Stomach smooth muscle (tissue), 2 donors: ENCODE data around the gene ASCL5.

ENCODE experiments used
- H3K27ac ChIP-seq: one replicate; pipeline ENCODE4 v1.7.0; 2013; ENCODE audit warnings: mild to moderate bottlenecking, low read length, inconsistent platforms
- H3K27me3 ChIP-seq, 2 donors: one replicate each; pipeline ENCODE4 v1.7.0; 2013; ENCODE audit warnings: low read length in 2 of 2; ENCODE audit not compliant: insufficient read depth in 2 of 2, control insufficient read depth in 1 of 2
- H3K36me3 ChIP-seq, 2 donors: one replicate each; pipeline ENCODE4 v1.7.0; 2013; ENCODE audit warnings: low read length in 2 of 2; ENCODE audit not compliant: control insufficient read depth in 2 of 2, insufficient read depth in 2 of 2
- H3K4me1 ChIP-seq: one replicate; pipeline ENCODE4 v1.7.0; 2013; ENCODE audit warnings: low read length; ENCODE audit not compliant: control insufficient read depth, insufficient read depth
- H3K4me3 ChIP-seq, 2 donors: one replicate each; pipeline ENCODE4 v1.7.0; 2013; ENCODE audit warnings: low read length in 2 of 2
- H3K9ac ChIP-seq, 2 donors: one replicate each; pipeline ENCODE4 v1.7.0; 2013; ENCODE audit warnings: low read length in 2 of 2, mild to moderate bottlenecking in 1 of 2
- H3K9me3 ChIP-seq, 2 donors: one replicate each; pipeline ENCODE4 v1.7.0; 2013; ENCODE audit warnings: low read length in 2 of 2; ENCODE audit not compliant: control insufficient read depth in 2 of 2
- donor health status: healthy.
- donor health status: Pancreatic carcinoma.

The ASCL5 gene

GRCh38 chr1:201116091-201116490 is 10.9 kb downstream of the ASCL5 start:
- Histone ChIP-seq H3K9ac (no peak overlapping the region), H3K27ac (no peak overlapping the region), H3K4me3 (no peak overlapping the region), H3K36me3 (no peaks in the 10 kb centered on the region), H3K4me1 (peaks cover 8% of the 10 kb centered on the region), H3K27me3 (peaks cover 7 to 9% of the 10 kb centered on the region in 2 donors), H3K9me3 (no peaks in the 10 kb centered on the region)

GRCh38 chr1:201115390-201115937 is 11.5 kb downstream of the ASCL5 start:
- no peak overlapping the region for H3K9ac ChIP-seq
- no peaks in the 10 kb centered on the region for H3K9me3 ChIP-seq
- H3K27me3 ChIP-seq = peaks cover 7 to 9% of the 10 kb centered on the region in 2 donors
- peaks cover 8% of the 10 kb centered on the region for H3K4me1 ChIP-seq
- H3K4me3 ChIP-seq = no peak overlapping the region
- no peaks in the 10 kb centered on the region for H3K36me3 ChIP-seq
- no peak overlapping the region for H3K27ac ChIP-seq

DNA sequence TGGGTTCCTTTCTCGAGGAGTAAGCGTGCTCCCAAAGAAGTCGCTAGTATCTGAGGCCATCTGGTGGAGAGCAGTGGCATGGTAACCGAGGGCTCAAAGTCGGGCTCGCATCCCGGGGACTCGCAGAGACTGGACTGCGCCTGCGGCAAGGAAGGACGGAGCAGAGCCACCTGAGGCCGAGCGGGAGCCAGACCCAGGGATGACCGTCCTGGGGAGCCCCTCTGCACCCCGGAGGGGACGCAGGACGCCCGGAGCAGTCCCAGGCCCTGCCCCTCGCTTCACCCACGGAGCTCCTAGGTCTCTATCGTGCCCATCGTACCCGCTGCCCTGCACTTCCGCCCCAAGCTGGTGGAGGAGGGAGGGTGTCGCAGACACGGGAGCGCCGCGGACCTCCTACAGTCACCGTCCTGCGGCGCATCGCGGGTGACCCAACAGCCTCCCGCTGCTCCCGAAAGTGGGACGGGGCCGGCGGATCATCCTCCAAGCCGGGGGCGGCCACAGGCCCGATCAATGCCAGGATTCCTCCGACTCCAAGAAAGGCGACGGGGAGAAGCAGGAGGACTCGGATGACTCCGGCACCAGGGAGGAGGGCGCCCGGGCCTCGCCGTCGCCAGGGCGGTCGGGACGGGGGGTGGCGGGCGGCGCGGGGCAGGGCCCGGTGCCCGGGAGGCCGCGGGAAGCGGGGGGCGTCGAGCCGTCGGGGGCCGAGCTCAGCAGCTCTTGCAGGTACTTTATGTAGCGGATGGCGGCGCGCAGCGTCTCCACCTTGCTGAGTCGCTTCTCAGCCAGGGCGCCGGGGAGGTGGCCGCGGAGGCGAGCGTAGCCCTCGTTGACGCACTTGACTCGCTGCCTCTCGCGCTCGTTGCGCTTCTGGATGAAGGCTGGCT is 12.5 kb downstream of the ASCL5 start:
- peaks cover 8% of the 10 kb centered on the region for H3K4me1 ChIP-seq
- peak overlapping the region; percentile 59 to 68 for H3K9ac ChIP-seq
- peak overlapping the region; percentile 79 to 83 for H3K4me3 ChIP-seq
- no peaks in the 10 kb centered on the region for H3K9me3 ChIP-seq
- no peaks in the 10 kb centered on the region for H3K36me3 ChIP-seq
- no peak overlapping the region for H3K27ac ChIP-seq
- H3K27me3 ChIP-seq = peaks cover 0 to 3% of the 10 kb centered on the region in 2 donors

- peak overlapping the region in 1 of 2 donors; percentile 59 for H3K9ac ChIP-seq
These were observed 13.3 kb downstream of the ASCL5 start for GRCh38 chr1:201113451-201114244.

GRCh38 chr1:201112926-201113325 is 14.1 kb downstream of the ASCL5 start:
- H3K4me1 ChIP-seq = peaks cover 8% of the 10 kb centered on the region
- H3K27me3 ChIP-seq = peaks cover 0 to 3% of the 10 kb centered on the region in 2 donors
- H3K36me3 ChIP-seq = no peaks in the 10 kb centered on the region
- no peak overlapping the region for H3K4me3 ChIP-seq
- no peak overlapping the region for H3K9ac ChIP-seq
- no peaks in the 10 kb centered on the region for H3K9me3 ChIP-seq
- H3K27ac ChIP-seq = no peak overlapping the region

More at GRCh38 chr1:201113451-201114244, 13.3 kb downstream of the ASCL5 start:
- Histone ChIP-seq H3K27ac (no peak overlapping the region), H3K9me3 (no peaks in the 10 kb centered on the region), H3K4me3 (peak overlapping the region; percentile 79 to 83), H3K27me3 (peaks cover 0 to 3% of the 10 kb centered on the region in 2 donors), H3K4me1 (peaks cover 8% of the 10 kb centered on the region), H3K36me3 (no peaks in the 10 kb centered on the region)

DNA sequence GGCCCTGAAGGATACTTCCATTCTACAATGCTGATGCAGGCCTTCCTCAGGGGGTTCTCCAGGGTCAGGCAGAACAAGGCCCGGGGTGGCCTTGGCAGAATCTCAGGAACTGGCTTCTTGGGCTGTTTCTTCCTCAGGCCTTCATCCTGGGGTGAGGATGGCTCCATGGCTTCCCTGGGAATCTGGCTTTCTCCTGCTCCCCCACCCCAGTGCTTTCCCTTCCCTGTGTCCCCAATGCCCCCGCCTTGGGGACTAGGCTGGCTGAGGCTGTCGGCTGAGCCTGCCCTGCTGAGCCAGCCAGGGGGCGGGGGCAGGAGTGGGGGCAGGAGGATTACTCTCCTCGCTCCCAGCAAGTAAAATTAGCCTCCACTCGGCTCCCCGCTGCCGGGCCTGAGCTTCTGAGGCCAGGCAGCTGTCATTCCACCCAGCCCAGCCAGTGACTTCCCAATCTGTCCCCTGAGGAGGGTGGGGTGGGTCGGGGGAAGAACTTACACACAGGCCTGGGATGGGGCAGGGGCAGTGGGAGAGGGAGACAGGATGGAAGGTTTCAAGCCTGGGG is 14.7 kb downstream of the ASCL5 start, which contains the start of gene CACNA1S:
TSS of gene CACNA1S (minus strand) at position 254 of the 559 bp plus-strand sequence. CDS start at position 167, 87 bp downstream.
- H3K9me3 ChIP-seq = no peaks in the 10 kb centered on the region
- H3K9ac ChIP-seq = no peak within 1 kb of the TSS
- no peak within 1 kb of the TSS for H3K4me3 ChIP-seq
- no peaks in the 10 kb centered on the region for H3K36me3 ChIP-seq
- peaks cover 8% of the 10 kb centered on the region for H3K4me1 ChIP-seq
- peaks cover 0 to 3% of the 10 kb centered on the region in 2 donors for H3K27me3 ChIP-seq
- no peak within 1 kb of the TSS for H3K27ac ChIP-seq

GRCh38 chr1:201111672-201112071 is 15.3 kb downstream of the ASCL5 start:
- H3K4me3 ChIP-seq = no peak overlapping the region
- peaks cover 0 to 3% of the 10 kb centered on the region in 2 donors for H3K27me3 ChIP-seq
- H3K36me3 ChIP-seq = no peaks in the 10 kb centered on the region
- no peak overlapping the region for H3K9ac ChIP-seq
- H3K9me3 ChIP-seq = no peaks in the 10 kb centered on the region
- peaks cover 8% of the 10 kb centered on the region for H3K4me1 ChIP-seq
- no peak overlapping the region for H3K27ac ChIP-seq

DNA sequence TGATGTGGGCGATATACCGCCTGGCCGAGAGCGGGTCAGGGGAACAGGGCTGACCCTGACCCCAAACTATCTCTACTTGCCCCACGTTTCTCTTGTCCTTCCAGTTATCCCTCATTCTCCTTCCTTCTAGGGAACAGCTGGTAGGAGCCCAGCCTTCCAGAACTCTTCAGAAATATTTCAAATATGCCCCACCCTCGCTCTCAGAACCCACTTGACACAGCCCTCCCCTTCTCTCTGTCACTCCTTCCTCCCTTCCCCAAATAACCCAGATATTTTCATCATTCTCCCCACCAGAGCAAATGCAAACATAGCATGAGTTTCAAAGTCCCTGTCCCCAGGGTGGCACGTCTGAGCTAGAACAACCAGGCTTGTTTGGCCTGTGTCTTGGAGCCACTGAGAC is 15.8 kb downstream of the ASCL5 start:
- H3K27ac ChIP-seq = no peak overlapping the region
- H3K36me3 ChIP-seq = no peaks in the 10 kb centered on the region
- no peak overlapping the region for H3K4me3 ChIP-seq
- no peaks in the 10 kb centered on the region for H3K9me3 ChIP-seq
- no peak overlapping the region for H3K9ac ChIP-seq
- H3K4me1 ChIP-seq = peaks cover 8% of the 10 kb centered on the region
- peaks cover 0 to 3% of the 10 kb centered on the region in 2 donors for H3K27me3 ChIP-seq

- no peak overlapping the region for H3K4me3 ChIP-seq
- H3K9ac ChIP-seq = no peak overlapping the region
- no peaks in the 10 kb centered on the region for H3K36me3 ChIP-seq
- no peak overlapping the region for H3K27ac ChIP-seq
- H3K27me3 ChIP-seq = peaks cover 0 to 3% of the 10 kb centered on the region in 2 donors
- H3K4me1 ChIP-seq = peaks cover 8% of the 10 kb centered on the region
- no peaks in the 10 kb centered on the region for H3K9me3 ChIP-seq
These were observed 16.4 kb downstream of the ASCL5 start for GRCh38 chr1:201110616-201111015.

- Histone ChIP-seq H3K4me1 (peaks cover 8% of the 10 kb centered on the region), H3K27me3 (peaks cover 0 to 3% of the 10 kb centered on the region in 2 donors), H3K36me3 (no peaks in the 10 kb centered on the region), H3K4me3 (no peak overlapping the region), H3K27ac (no peak overlapping the region), H3K9me3 (no peaks in the 10 kb centered on the region), H3K9ac (no peak overlapping the region)
These were observed 16.8 kb downstream of the ASCL5 start for GRCh38 chr1:201110138-201110537.
